ENCODE results near the gene EIF1AX. TPM values are rescaled to one million over a fixed set of nuclear protein-coding genes. Genes with fewer than 3 reads are reported as not detected.
A peak's percentile ranks its signal among the peaks of the same experiment; 100 is the strongest.

Gene EIF1AX
- total RNA-seq, 1 experiment from 2014 or later: 132 TPM

DNA sequence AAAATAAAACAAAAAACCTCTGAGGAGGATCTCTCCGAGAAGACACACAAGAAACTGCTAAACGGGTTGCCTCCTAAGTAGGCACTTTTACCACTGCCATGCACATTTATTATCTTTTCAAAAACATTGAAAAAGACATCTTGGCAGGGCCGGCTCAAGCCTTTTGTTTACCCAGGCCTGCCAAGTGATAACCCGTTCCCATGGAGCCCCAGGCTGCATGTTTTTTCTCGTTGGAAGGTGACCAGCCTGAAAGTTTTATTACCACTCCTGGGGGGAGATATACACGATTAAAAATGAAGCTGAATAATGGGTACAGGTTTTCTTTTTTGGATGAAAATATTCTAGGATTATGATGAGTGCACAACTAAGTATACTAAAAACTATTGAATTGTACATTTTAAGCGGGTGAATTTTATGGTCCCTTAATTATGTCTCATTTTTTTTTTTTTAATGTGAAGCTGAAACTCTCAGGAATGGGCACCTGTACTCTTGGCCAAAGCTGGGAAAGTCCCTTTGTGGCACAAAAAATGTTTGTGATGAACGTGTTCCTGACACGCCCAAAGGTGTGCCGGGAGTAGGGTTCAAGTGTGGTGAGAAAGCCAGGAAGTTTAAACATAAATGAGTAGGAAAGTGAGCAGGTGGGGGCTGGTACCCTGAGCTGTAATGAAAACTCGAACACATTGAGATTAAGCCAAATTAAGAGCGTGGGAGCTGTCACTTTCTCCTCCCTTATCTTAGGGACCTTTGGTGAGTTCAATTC lies 23.4 kb downstream of the EIF1AX start:
- POLR2A ChIA-PET: no interaction called here
- BruUV-seq (replicated peaks): no TSS peak

More for the DNA sequence above, 23.4 kb downstream of the EIF1AX start:
- Histone ChIP-seq H3K4me3 (replicated peaks in 1 of 2; ENCODE audit: low read depth in 1 of 2, low read length in 2 of 2) (no peak overlapping the region), H3K4me1 (ENCODE audit: control insufficient read depth in 1 of 2, insufficient read depth in 2 of 2, low read length in 2 of 2) (peaks cover 0 to 8% of the 10 kb centered on the region in 2 experiments; a peak in 3 of 4 replicates), H2AFZ (ENCODE audit: low read depth, low read length, poor library complexity, severe bottlenecking) (no peak overlapping the region), H3K27ac (ENCODE audit: low read depth, low read length) (no peak overlapping the region), H4K20me1 (ENCODE audit: insufficient read depth) (no peaks in the 10 kb centered on the region), H3K9me2 (ENCODE audit: insufficient read depth) (no peaks in the 10 kb centered on the region), H3K9me3 (ENCODE audit: control insufficient read depth in 1 of 2, insufficient read depth in 1 of 2, low read depth in 1 of 2, low read length in 2 of 2) (no peaks in the 10 kb centered on the region), H3K9ac (ENCODE audit: low read length) (no peak overlapping the region), H3K36me3 (ENCODE audit: control insufficient read depth in 1 of 2, insufficient read depth in 2 of 2, low read length in 2 of 2) (no peaks in the 10 kb centered on the region), H3K4me2 (ENCODE audit: low read length) (peak overlapping the region; percentile 13; the same call in 1 of the 2 replicates), H3K27me3 (ENCODE audit: insufficient read depth, low read length) (no peaks in the 10 kb centered on the region), H3K79me2 (ENCODE audit: insufficient read depth, low read length) (no peaks in the 10 kb centered on the region)
- intact Hi-C loops (cut with micrococcal nuclease): no loop called here
- DNase-seq (ENCODE audit: low read depth, low spot score): no peak
- ChIA-PET RAD21 (ENCODE audit: low non-redundant PET in 1 of 2, low total read pairs in 2 of 2, uncharacterized antibody in 2 of 2, unreplicated experiment in 2 of 2) (no interaction called here), CTCF (interaction anchor here (0.6 kb wide), 1 partner anchor 191 kb away, joined by 3 read pairs; no protein-coding TSS in a partner anchor)
- TF ChIP-seq, protein P1, sequence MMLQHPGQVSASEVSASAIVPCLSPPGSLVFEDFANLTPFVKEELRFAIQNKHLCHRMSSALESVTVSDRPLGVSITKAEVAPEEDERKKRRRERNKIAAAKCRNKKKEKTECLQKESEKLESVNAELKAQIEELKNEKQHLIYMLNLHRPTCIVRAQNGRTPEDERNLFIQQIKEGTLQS (IDR thresholded peaks at IDR 0.05): no peak
- TF ChIP-seq YY1 (IDR thresholded peaks at IDR 0.05; ENCODE audit: extremely low read depth, insufficient replicate concordance, low read depth, low read length): no peak
- TF ChIP-seq FOSL1 (IDR thresholded peaks at IDR 0.05; ENCODE audit: low read depth): no peak
- TF ChIP-seq, protein P2, sequence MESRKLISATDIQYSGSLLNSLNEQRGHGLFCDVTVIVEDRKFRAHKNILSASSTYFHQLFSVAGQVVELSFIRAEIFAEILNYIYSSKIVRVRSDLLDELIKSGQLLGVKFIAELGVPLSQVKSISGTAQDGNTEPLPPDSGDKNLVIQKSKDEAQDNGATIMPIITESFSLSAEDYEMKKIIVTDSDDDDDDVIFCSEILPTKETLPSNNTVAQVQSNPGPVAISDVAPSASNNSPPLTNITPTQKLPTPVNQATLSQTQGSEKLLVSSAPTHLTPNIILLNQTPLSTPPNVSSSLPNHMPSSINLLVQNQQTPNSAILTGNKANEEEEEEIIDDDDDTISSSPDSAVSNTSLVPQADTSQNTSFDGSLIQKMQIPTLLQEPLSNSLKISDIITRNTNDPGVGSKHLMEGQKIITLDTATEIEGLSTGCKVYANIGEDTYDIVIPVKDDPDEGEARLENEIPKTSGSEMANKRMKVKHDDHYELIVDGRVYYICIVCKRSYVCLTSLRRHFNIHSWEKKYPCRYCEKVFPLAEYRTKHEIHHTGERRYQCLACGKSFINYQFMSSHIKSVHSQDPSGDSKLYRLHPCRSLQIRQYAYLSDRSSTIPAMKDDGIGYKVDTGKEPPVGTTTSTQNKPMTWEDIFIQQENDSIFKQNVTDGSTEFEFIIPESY (IDR thresholded peaks at IDR 0.05; ENCODE audit: extremely low read depth, insufficient replicate concordance, low read length): no peak
- no peak for TF ChIP-seq ZFX (IDR thresholded peaks at IDR 0.05)
- no peak for TF ChIP-seq SP1 (IDR thresholded peaks at IDR 0.05; ENCODE audit: low read depth)
- TF ChIP-seq ZNF274 (IDR thresholded peaks at IDR 0.05; ENCODE audit: low read depth, low read length): no peak
- no peak for TF ChIP-seq POLR2AphosphoS5 (IDR thresholded peaks at IDR 0.05; ENCODE audit: low read depth, low read length)
- no peak for TF ChIP-seq EGR1 (IDR thresholded peaks at IDR 0.05; ENCODE audit: low read depth)
- no peak for TF ChIP-seq SIN3A (IDR thresholded peaks at IDR 0.05; ENCODE audit: low read depth)
- TF ChIP-seq EZH2phosphoT487 (IDR thresholded peaks at IDR 0.05; ENCODE audit: borderline replicate concordance): no peak
- no peak for TF ChIP-seq ELF1 (IDR thresholded peaks at IDR 0.05; ENCODE audit: borderline replicate concordance, low read depth)
- no peak for TF ChIP-seq TCF7L2 (IDR thresholded peaks at IDR 0.05; ENCODE audit: borderline replicate concordance, extremely low read depth, insufficient read depth, insufficient read length)
- no peak for TF ChIP-seq SRF (IDR thresholded peaks at IDR 0.05; ENCODE audit: low read depth)
- no peak for TF ChIP-seq JUND (IDR thresholded peaks at IDR 0.05)
- TF ChIP-seq CEBPB (IDR thresholded peaks at IDR 0.05; ENCODE audit: low read depth): no peak
- ATAC-seq: no peak

All from HCT116 (cell line).